B cell (primary cell): Measurements from ENCODE around the gene AZIN2. TPM values are rescaled to one million over a fixed set of nuclear protein-coding genes. Genes with fewer than 3 reads are reported as not detected.

Experiments used
- ATAC-seq: fragments of 200-7000 bp; cut with Tn5 transposase; one replicate; pipeline ENCODE4 v1.10.0; 2021; ENCODE audit warnings: low read depth, mild to moderate bottlenecking, moderate number of reproducible peaks, moderate library complexity
- CTCF ChIA-PET: fragments of 350-600 bp; sonication (Branson Sonifier 250); formaldehyde crosslinking; loops from one replicate; lab custom pipeline; 2021; ENCODE audit warnings: antibody characterized with exemption, inconsistent platforms; lab: Charles Lee
- POLR2A ChIA-PET: fragments of 350-600 bp; sonication (Branson Sonifier 250); formaldehyde crosslinking; loops from one replicate; lab custom pipeline; 2021; ENCODE audit warnings: antibody characterized with exemption; lab: Charles Lee
- DNase-seq: peaks from one replicate; pipeline ENCODE4 v3.0.0; 2013
- H2AFZ ChIP-seq: 2 replicates; pipeline ENCODE4 v1.6.1; 2012; ENCODE audit warnings: mild to moderate bottlenecking, low read depth, low read length; ENCODE audit not compliant: insufficient read depth, poor library complexity, severe bottlenecking
- H3K27ac ChIP-seq, 2 donors: 1 replicate in 1 of 2; 2 replicates in 1 of 2; pipeline ENCODE4 v1.5.1; 2012 to 2013; ENCODE audit warnings: low read length in 2 of 2, mild to moderate bottlenecking in 2 of 2, moderate library complexity in 1 of 2
- H3K27me3 ChIP-seq, 4 experiments: fragments of 200-600 bp in 1 of 4; sonication (generic) in 1 of 4; replicated peaks in 1 of 4; 1 replicate in 2 of 4; 2 replicates in 2 of 4; pipeline versions ENCODE4 v1.6.1 to v1.7.0; 2013 to 2016; ENCODE audit warnings: low read length in 3 of 4, mild to moderate bottlenecking in 2 of 4, mixed read lengths in 1 of 4, moderate library complexity in 1 of 4; ENCODE audit not compliant: insufficient read depth in 4 of 4, control insufficient read depth in 3 of 4; ENCODE audit errors: control extremely low read depth in 1 of 4
- H3K36me3 ChIP-seq, 2 experiments: replicated peaks in 1 of 2; 1 replicate in 1 of 2; 2 replicates in 1 of 2; pipeline versions ENCODE4 v1.6.1 to v1.7.1; 2013; ENCODE audit warnings: low read length in 1 of 2; ENCODE audit not compliant: insufficient read depth in 2 of 2, control insufficient read depth in 1 of 2; ENCODE audit errors: control extremely low read depth in 1 of 2, extremely low read depth in 1 of 2
- H3K4me1 ChIP-seq, 2 donors: fragments of 200-600 bp in 1 of 2; sonication (generic) in 1 of 2; 1 replicate in 1 of 2; 2 replicates in 1 of 2; pipeline versions ENCODE4 v1.5.1 to v1.6.1; 2013 to 2017; ENCODE audit warnings: low read length in 2 of 2; ENCODE audit not compliant: control insufficient read depth in 2 of 2, insufficient read depth in 2 of 2
- H3K4me2 ChIP-seq: replicated peaks from 2 replicates; pipeline ENCODE3; 2012; ENCODE audit warnings: mild to moderate bottlenecking, low read depth, low read length; ENCODE audit not compliant: poor library complexity, severe bottlenecking
- H3K4me3 ChIP-seq, 5 experiments: fragments of 200-600 bp in 1 of 5; sonication (generic) in 1 of 5; 1 replicate in 3 of 5; 2 replicates in 2 of 5; pipeline versions ENCODE4 v1.5.1 to v1.7.0; 2011 to 2016; ENCODE audit warnings: low read length in 4 of 5, mild to moderate bottlenecking in 4 of 5, low read depth in 2 of 5, control low read depth in 1 of 5, moderate library complexity in 1 of 5; ENCODE audit not compliant: insufficient read depth in 1 of 5; ENCODE audit errors: control extremely low read depth in 1 of 5, extremely low read depth in 1 of 5
- H3K79me2 ChIP-seq: fragments of 200-600 bp; sonication (generic); one replicate; pipeline ENCODE4 v1.6.0; 2016; ENCODE audit warnings: low read length; ENCODE audit not compliant: control insufficient read depth, insufficient read depth
- H3K9ac ChIP-seq: fragments of 200-600 bp; sonication (generic); 2 replicates; pipeline ENCODE4 v1.6.1; 2017; ENCODE audit warnings: mild to moderate bottlenecking, low read length, moderate library complexity
- H3K9me3 ChIP-seq, 3 donors: one replicate each; pipeline versions ENCODE4 v1.6.1 to v1.7.1; 2013; ENCODE audit warnings: low read length in 2 of 3; ENCODE audit not compliant: control insufficient read depth in 2 of 3, insufficient read depth in 1 of 3; ENCODE audit errors: control extremely low read depth in 1 of 3
- H4K20me1 ChIP-seq: 2 replicates; pipeline ENCODE4 v1.6.0; 2012; ENCODE audit warnings: mild to moderate bottlenecking, low read length; ENCODE audit not compliant: insufficient read depth, control insufficient read depth, poor library complexity, severe bottlenecking
- H3K27ac Mint-ChIP-seq: one replicate; pipeline ENCODE4 v1.8.0; 2021; ENCODE audit warnings: mixed read lengths
- H3K27me3 Mint-ChIP-seq: one replicate; pipeline ENCODE4 v1.8.0; 2021; ENCODE audit warnings: mixed read lengths
- H3K4me1 Mint-ChIP-seq: one replicate; pipeline ENCODE4 v1.8.0; 2021; ENCODE audit warnings: mixed read lengths
- H3K4me3 Mint-ChIP-seq: one replicate; pipeline ENCODE4 v1.8.0; 2021; ENCODE audit warnings: mixed read lengths
- H3K9me3 Mint-ChIP-seq: one replicate; pipeline ENCODE4 v1.8.0; 2022; ENCODE audit warnings: mixed read lengths; ENCODE audit not compliant: insufficient read depth
- CTCF ChIP-seq: fragments of 200-600 bp; IDR thresholded peaks from one replicate; pipeline ENCODE4 v1.8.0; 2022; ENCODE audit warnings: antibody characterized with exemption, mild to moderate bottlenecking
- EZH2 ChIP-seq: IDR thresholded peaks from 2 replicates; pipeline ENCODE4 v1.6.1; 2012; ENCODE audit warnings: borderline replicate concordance, low read depth, mild to moderate bottlenecking, moderate library complexity, low read length; ENCODE audit not compliant: insufficient read depth, poor library complexity, severe bottlenecking
- WGBS: methylation state at CpG from one replicate; pipeline ENCODE4 v1.1.5; 2013; ENCODE audit warnings: missing lambda C conversion rate; ENCODE audit not compliant: insufficient coverage; 5-methylcytosine and 5-hydroxymethylcytosine counted together
- intact Hi-C: fragments of 100-400 bp; cut with micrococcal nuclease; formaldehyde crosslinking; loops from one replicate; pipeline ENCODE4 v1.10.0; 2022
- polyA plus RNA-seq: library from polyadenylated mRNA; depleted of rRNA; stranded (reverse); fragments of >200 nt; gene quantifications from 2 replicates; pipeline ENCODE4 v1.2.3, GENCODE V29; 2012
- total RNA-seq, 2 donors: library from RNA; stranded (reverse); fragments of 120-200 nt in 1 of 2; gene quantifications; 1 replicate in 1 of 2; 2 replicates in 1 of 2; pipeline versions ENCODE4 v1.2.3 to v1.2.4, GENCODE V29; 2013 to 2022

AZIN2 gene
- total and polyA plus RNA-seq, 2 donors (not counting 1 experiment from before 2014, with no cell fraction given): 0.33 to 5.9 TPM

- no peak overlapping the region for H3K4me3 Mint-ChIP-seq
Observed at GRCh38 chr1:33163621-33164519, 82.9 kb downstream of the AZIN2 start.

More at GRCh38 chr1:33163621-33164519, 82.9 kb downstream of the AZIN2 start:
- ChIA-PET CTCF (no interaction called here), POLR2A (no interaction called here)
- Histone ChIP-seq H3K9ac (no peak overlapping the region), H3K4me3 (no peak overlapping the region), H3K27ac (no peak overlapping the region), H3K9me3 (peaks cover 0 to 3% (median 0%) of the 10 kb centered on the region in 3 donors), H2AFZ (no peak overlapping the region), H3K4me2 (no peak overlapping the region), H4K20me1 (no peaks in the 10 kb centered on the region), H3K36me3 (peaks cover 0 to 32% of the 10 kb centered on the region in 2 experiments), H3K27me3 (no peaks in the 10 kb centered on the region), H3K4me1 (no peaks in the 10 kb centered on the region), H3K79me2 (no peaks in the 10 kb centered on the region)
- H3K4me1 Mint-ChIP-seq: no peaks in the 10 kb centered on the region
- no peak for ATAC-seq
- intact Hi-C loops: no loop called here
- 91% methylated on average over 9 of the region's 14 CpGs for WGBS
- no peaks in the 10 kb centered on the region for H3K27me3 Mint-ChIP-seq
- TF ChIP-seq EZH2 (no peak), CTCF (no peak)
- no peaks in the 10 kb centered on the region for H3K9me3 Mint-ChIP-seq
- no peak overlapping the region for H3K27ac Mint-ChIP-seq
- no peak for DNase-seq
